Astrocyte of the hippocampus (primary cell): Measurements from ENCODE around the gene AKR1A1.
"Not testable (repeated sequence)": the region's sequence is repeated elsewhere in the genome, so short reads cannot be mapped to it uniquely, and the experiment has no call there.

Experiments used
- DNase-seq: peaks from one replicate; pipeline ENCODE4 v3.0.0; 2011; ENCODE audit warnings: low read depth, low spot score

Gene AKR1A1

GRCh38 chr1:45523516-45523915 lies 27.1 kb upstream of the AKR1A1 start:
- DNase-seq: not testable (repeated sequence)

GRCh38 chr1:45523975-45524374 lies 26.7 kb upstream of the AKR1A1 start:
- DNase-seq: not testable (repeated sequence)

DNA sequence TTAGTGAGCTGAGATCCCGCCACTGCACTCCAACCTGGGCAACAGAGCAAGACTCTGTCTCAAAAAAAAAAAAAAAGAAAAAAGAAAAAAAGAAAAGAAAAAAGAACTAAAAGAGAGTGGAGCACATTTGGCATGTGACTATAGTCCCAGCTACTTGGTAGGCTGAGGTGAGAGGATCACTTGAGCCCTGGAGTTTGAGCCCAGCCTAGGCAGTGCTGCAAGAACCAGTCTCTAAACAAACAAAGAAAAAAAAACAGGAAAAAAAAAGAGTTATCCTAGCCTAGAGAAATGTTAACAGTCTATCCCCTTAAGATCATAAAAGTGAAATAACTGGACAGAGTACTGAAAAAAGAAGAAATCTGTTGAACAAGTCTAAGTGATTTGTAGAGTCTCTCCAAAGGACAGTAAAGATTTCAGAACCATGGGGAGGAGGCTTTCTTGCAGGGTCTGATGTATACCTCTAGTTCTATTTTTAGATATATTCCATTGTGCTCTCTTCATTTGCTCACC lies 24.4 kb upstream of the AKR1A1 start:
- no peak for DNase-seq

- DNase-seq: no peak
These were observed 19.9 kb upstream of the AKR1A1 start for GRCh38 chr1:45530632-45531135.

GRCh38 chr1:45531873-45532272 lies 18.8 kb upstream of the AKR1A1 start:
- DNase-seq: no peak

DNA sequence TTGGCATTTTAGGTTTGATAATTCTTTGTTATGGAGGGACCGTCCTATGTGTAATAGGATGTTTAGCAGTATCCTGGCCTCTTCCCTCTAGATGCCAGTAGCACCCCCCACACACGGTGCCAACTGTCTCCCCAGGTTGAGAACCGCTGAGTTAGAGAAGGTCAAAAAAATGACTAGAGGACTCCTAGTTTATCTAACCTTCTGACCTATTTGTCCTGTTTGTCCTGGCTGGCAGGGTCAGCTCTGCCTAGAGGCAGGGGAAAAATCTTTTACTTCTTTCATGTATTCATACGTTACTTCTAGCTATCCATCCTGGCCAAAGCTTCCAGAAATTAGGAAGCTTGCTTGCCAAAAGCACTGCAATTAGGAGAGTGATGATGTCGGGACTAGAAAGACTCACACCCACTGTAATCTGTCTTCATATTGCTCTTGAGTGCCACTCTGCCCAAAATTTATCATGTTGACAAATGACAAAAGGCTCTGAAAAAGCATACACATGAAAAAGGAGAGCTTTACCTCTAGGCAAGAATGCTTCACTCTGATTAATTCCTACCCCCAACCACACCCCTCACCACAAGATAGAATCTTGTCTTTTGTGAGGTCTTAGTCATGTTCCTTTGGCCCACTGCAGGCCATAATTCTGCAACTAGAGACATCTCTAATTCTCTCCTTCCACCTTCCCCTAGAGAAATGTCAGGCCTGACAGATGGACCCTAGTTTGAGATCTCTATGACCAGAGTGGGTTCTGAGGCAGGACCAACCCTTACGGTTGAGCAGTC lies 14.4 kb upstream of the AKR1A1 start:
- DNase-seq: no peak

GRCh38 chr1:45536886-45537285 lies 13.7 kb upstream of the AKR1A1 start:
- no peak for DNase-seq

GRCh38 chr1:45541193-45541592 lies 9.4 kb upstream of the AKR1A1 start:
- DNase-seq: no peak

GRCh38 chr1:45542591-45542990 lies 8.0 kb upstream of the AKR1A1 start:
- DNase-seq: no peak

DNA sequence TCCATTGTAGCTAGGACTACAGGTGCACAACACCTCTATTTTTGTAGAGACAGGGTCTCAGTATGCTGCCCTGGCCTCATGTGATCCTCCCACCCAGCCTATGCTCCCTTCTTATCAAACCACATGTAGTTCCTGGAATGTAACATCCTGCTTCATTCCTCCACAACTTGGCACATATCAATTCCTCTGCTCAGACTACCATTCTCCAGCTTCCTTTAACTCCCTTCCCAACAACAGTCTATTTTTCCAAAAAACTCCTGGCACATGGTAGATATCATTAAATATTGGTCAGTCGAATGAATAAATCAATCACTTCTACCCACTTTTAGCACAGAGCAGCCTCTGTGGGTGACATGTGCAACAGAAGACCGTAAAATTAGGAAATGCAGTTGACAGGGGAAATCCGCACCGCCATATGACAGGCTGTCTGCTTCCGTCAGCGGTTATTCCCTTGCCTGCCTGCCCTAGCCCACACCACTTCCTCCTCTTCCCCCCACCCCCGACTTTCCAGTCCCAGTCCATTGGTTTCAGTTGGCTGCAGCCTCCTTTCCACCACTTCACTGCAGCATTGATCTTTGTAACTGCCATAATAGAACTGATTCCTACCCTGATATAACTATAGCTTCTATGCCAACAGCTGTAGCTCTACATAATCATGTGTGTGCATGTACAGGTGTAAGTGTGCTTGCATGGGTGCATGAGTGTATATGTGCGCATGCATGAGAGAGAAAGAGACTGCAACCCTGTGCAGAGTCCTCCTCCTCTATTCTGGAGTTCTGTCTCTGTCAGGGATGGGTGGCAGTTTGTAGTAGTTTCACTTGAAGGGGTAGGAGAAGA lies 6.8 kb upstream of the AKR1A1 start:
- DNase-seq: no peak

- no peak for DNase-seq
These were observed 6.1 kb upstream of the AKR1A1 start for GRCh38 chr1:45544530-45544929.

GRCh38 chr1:45545019-45545493 lies 5.6 kb upstream of the AKR1A1 start:
- DNase-seq: no peak

DNA sequence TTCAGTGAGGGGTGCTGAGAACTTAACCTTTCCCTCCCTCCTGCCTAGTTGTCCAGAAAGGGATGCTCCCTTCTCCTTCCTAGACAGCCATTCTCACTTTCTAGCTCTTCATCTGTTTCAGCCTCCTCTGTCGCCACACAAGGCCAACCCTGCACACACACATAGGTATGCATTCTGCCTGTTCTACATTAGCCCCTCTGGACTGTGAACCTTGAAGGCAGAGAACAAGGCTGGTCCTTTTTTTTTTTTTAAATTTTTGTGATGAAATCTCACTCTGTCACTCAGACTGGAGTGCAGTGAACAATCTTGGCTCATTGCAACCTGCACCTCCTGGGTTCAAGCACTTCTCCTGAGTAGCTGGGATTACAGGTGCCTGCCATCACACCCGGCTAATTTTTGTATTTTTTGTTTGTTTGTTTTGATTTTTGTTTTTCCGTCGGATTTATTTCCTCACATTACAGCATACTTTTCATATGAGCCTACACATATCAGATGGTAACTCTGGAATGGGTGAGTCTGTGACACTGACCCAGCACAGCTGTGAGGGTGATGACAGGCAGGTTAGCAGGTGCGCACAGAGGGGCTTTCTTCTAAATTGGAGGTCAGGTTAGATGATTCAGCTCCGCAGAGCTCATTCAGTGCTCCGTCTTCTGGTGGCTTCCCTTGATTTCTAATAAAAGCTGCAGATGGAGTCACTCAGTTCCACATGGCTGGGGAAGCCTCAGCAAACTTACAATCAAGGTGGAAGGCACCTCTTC lies 4.9 kb upstream of the AKR1A1 start:
- no peak for DNase-seq

GRCh38 chr1:45551684-45552083 lies 1.1 kb downstream of the AKR1A1 start:
- DNase-seq: no peak

DNA sequence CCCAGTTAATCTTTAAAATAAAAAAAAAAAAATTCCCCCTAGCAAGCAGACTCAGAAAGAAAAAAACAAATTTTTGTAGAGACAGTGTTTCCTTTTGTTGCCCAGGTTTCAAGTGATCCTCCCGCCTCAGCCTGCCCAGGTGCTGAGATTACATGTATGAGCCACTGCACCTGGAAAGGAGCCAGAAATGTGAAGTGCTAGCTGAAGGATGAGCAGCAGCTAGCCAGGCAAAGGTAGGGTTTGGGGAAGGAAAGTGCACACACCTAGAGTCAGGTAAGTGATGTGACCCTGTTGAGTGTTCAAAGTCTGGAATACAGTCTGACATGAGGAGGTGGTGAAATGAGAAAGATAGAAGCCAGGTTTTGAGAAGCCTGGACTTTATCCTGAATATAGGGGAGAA lies 1.7 kb downstream of the AKR1A1 start:
- DNase-seq: no peak

DNA sequence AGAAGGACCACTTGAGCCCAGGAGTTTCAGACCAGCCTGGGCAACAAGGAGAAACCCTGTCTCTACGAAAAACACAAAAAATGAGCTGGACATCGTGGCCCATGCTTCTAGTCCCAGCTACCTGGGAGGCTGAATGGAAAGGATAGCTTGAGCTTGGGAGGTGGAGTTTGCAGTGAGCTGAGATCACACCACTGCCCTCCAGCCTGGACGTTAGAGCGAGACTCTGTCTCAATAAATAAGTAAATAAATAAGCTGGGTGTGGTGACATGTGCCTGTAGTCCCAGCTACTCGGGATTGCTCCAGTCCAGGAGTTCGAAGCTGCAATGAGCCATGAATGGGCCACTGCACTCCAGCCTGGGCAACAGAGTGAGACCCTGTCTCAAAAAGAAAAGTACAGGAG lies 3.6 kb downstream of the AKR1A1 start:
- DNase-seq: no peak

DNA sequence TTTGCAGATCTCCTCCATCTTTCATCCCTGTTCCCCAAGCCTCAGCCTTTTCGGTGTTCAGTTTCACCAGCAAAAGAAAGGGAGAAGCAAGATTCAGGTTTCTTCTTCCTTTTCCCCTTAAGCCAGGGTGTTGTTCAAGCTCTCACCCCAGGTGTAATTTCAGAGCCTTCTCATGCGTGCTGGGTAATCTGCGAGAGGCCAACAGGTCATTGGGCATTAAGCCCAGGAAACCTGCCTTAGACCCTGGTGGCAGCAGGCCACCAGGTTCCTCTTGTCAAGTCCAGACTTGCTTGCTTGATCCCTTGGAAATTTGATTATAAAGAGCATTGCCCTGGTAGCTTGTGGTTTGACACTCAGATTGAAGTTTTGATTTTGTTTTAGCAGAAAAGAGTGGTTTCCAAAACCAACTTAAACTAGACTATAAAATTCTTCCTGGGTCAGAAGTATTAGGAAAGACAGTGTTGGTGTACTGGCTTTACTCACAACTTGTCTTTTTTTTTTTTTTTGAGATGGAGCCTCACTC lies 6.9 kb downstream of the AKR1A1 start:
- peak; percentile 14 for DNase-seq

GRCh38 chr1:45563843-45564242 lies 13.2 kb downstream of the AKR1A1 start:
- DNase-seq: no peak

- no peak for DNase-seq
These were observed 16.1 kb downstream of the AKR1A1 start for GRCh38 chr1:45566722-45567121.

DNA sequence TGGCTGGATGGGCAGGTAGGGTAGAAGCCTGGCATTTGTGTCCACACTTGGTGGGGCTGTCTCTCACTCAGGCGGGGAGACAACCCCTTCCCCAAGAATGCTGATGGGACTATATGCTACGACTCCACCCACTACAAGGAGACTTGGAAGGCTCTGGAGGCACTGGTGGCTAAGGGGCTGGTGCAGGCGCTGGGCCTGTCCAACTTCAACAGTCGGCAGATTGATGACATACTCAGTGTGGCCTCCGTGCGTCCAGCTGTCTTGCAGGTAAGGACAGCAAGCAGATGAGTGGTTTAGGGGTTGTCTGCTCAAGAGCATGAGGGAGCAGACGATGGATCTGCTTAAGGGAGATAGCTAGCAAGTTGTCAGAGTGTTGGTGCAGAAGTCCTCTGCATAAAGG lies 17.3 kb downstream of the AKR1A1 start:
- DNase-seq: no peak

DNA sequence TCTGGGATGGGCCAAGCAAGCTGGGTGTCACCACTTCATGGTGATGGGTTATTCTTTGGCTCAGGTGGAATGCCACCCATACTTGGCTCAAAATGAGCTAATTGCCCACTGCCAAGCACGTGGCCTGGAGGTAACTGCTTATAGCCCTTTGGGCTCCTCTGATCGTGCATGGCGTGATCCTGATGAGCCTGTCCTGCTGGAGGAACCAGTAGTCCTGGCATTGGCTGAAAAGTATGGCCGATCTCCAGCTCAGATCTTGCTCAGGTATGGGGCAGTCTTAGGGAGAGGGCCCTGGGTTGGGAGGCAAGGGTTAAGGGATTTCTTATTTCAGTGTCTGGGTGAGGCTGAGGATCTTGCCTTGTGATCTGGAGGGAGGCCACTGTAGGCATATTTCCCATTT lies 17.8 kb downstream of the AKR1A1 start:
- DNase-seq: no peak
